T47D (cell line): ENCODE data around the gene PMPCA.

Experiments
- DNase-seq, 2 experiments: peaks; one replicate each; pipeline versions ENCODE4 v3.0.0 to v3.0.0-alpha.2; 2011 to 2012; ENCODE audit warnings: low read depth in 1 of 2, low spot score in 1 of 2
- JUND ChIP-seq: IDR thresholded peaks from 2 replicates; pipeline ENCODE4 v1.6.1; 2012; ENCODE audit warnings: low read depth
- in situ Hi-C: cut with HindIII; loops from 2 replicates; pipeline ENCODE4 v1.10.0; 2016; ENCODE audit warnings: low sequenced_read_pairs, low pct_unique_long_range_greater_than_20kb

The PMPCA gene

DNA sequence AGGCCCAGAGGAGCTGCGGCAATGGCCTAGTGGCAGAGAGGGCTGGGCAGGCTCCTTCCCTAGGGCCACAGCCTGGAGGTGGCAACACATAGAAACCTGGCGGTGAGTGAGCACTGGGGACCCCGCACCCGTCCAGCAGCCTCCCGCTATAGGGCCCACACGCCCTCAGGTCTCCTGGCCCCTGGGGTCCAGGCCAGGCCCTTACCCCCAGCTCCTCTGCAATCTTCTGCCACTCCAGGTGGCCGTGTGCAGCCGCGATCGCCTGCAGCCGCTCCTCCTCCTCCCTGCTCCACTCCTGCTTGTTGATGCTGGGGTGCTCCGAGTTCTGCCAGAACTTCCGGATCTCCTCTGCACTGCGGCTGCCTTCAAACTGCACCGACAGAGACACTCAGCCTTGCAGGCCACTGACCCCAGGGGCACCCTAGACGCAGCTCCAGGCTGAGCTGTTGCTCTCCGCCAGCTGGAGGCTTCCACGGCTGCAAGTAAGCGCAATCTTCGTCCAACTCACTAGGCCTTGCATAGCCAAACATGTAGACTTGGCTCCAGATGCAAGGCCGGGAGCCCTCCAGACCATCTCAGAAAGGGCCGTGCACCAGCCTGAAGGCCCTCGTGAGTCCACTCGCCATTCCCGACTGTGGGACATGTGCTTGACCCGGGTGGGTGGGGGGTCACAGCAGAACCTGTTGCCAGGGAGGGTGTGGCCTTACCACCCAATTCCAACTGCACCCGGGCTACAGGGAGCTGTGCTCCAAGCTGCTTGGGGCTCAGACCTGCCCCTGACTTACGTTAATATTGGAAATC lies 18.5 kb upstream of the PMPCA start:
- no peak for TF ChIP-seq JUND
- DNase-seq = no peak
- in situ Hi-C loops = no loop called here

DNA sequence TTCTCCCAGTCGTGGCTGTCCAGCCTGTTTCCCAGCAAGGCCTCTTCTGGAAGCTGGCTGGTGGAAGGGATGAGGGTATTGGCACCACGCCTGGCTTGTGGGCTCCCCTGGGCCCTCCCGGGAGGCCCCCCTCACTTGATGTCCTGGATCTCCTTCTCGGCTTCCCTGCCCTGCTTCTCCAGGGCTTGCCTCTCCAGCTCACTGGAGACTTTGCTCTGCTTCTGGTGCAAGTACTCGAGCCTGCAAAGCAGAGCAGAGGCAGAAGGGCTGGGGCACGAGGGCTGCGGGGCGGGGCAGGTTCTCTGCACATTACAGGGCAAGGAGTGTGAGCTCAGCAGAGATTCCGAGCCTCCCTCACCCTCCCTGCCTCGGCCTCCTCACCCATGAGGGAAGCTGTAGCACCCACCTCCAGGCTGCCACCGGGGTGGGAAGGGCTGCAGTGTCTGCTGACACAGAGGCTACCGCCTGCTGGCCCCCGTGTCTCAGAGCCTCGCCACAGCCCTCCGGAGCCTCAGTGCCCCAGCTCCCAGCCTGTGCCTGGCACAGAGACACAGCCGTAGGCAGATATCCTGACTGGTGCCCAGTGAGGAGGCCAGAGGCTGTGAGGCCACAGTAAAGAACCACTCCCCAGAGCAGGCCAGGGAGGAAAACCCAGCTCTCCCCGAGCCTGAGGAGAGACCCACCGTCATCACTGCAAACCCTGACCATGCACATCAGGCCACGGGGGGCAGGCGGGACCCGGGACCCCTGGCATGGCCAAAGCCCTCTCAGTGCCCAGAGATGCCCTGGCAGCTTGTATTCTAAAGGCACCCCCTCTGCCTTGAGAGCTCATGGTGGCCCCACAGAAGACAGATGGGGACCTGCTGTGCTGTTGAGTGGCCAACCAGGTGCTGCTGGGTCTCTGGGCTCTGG lies 17.7 kb upstream of the PMPCA start:
- in situ Hi-C loops = no loop called here
- TF ChIP-seq JUND = no peak
- DNase-seq = no peak

GRCh38 chr9:136393531-136393930 lies 16.9 kb upstream of the PMPCA start:
- DNase-seq = no peak
- TF ChIP-seq JUND = no peak
- in situ Hi-C loops = no loop called here

DNA sequence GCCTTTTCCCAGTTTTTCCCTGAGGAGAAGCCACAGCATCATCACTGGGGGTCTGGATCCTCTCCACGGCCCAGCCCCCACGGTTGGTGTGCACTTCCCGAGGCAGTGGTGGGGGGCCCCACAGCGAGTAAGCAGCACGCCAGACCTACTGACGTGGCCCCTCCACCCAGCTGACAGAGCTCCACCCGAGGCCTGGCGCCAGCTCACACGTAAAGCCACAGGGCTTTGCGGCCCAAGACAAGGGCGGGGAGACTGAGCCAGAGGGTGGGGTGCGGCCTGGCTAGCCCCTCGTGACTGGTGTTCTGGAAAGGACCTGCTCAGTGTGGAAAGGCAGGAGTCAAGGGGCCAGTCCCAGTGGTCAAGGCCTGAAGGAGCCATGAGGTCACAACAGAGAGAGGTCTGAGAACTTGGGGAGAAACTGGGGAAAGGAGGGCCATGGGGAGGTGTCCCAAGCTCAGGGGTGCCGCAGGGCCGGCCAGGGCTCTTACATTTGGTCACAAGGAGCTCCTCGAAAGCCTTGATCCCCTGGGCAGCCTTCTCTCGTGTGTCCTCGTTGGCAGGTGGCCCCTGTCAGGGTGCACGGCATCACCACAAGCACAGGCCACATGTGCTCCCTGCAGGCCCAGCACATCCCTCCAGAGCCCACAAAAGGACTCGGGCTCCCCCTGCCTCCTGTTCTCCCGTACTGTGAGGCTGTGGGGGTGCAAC lies 16.0 kb upstream of the PMPCA start:
- in situ Hi-C loops = no loop called here
- TF ChIP-seq JUND = no peak
- DNase-seq = no peak

DNA sequence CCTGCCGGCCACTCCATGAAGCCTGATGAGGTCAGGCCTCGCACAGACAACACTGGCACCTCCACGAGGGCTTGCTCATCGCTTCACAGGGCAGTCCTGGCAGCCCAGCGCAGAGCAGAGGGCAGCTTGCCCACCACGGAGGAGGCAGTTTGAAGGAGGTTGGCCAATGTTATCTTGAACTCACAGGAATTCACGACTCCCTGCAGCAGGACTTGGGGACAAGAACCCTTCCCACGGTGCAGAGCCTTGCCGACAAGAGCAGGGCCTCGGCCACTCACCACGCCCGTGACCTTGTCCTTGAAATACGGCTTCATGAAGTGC lies 15.5 kb upstream of the PMPCA start:
- TF ChIP-seq JUND = no peak
- in situ Hi-C loops = no loop called here
- DNase-seq = no peak

DNA sequence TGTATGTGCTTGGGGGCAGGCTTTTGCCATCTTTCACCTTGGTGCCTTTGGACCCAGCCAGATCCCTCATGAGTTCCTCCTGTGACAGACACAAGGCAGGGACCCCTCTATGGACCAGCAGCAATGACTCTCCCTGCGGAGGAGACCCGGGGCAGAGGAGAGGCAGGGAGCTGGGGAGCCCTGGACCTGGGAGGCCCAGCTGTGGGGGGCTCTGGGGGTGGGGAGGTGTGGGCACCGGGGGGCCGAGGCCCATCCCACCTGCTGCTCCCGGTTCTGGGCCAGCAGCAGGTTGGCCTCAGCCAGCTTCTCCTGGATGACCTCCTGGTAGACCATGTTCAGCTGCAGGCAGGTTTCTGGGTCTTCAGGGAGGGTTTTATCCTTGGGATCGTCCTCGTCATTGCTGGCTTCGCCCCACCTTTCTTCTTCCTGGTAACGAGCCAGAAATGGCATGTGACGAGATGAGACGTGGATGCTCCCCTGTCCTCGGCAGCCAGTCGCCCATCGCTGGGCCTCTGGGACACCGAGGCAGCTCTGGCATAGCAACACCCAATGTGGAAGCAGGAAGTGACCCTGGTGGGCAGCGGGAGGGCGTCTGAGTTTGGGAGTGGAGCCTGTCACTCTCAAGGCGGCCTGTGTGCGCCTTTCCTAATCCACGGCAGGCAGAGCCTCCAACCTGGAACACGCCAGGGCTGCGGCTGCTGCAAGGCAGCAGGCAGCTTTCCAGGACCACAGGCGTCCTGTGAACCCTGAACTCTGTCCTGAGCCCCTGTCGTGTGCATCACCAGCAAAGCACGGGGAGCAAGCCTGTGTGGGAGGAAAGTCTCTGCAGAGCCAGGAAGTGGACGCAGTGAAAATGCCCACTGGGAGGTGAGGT lies 14.9 kb upstream of the PMPCA start:
- no peak for TF ChIP-seq JUND
- in situ Hi-C loops = no loop called here
- no peak for DNase-seq

GRCh38 chr9:136396219-136396515 lies 14.3 kb upstream of the PMPCA start:
- TF ChIP-seq JUND = no peak
- no peak for DNase-seq
- in situ Hi-C loops = no loop called here

DNA sequence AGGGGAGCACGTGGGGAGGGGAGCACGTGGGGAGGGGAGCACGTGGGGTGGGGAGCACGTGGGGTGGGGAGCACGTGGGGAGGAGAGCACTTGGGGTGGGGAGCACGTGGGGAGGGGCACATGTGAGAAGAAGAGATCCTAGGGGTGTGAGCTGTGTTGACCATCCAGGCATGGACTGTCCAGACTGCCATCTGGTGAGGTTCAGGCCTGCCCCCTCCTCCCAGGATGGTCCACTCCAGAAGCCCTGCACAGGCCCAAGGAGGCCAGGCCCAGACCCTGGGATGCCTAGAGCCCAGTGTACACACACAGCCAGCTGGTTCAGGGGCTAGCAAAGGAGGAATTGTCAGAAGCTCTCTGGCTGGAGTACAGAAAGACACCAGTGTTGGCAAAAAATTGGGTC lies 12.8 kb upstream of the PMPCA start:
- in situ Hi-C loops = no loop called here
- DNase-seq = no peak
- TF ChIP-seq JUND = no peak

DNA sequence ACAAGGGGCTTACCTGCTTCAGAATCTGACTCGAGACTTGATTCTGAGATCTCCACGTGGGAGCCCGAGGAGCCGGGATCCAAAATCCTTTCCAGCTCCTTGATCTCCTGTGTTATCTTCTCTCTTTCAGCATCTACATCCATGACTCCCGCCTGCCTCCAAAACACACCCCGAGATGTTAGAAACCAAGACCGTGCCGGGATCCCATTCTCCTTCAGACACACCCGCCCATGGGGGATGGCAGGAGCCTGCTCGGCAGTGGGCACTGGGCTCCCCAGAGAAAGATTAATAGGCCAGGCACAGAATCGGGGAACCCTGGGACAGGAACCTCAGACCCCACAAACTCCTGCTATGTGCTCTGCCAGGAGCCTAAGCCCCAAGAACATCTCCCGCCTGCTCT lies 12.2 kb upstream of the PMPCA start:
- no peak for DNase-seq
- no peak for TF ChIP-seq JUND
- in situ Hi-C loops = no loop called here

- peak in 1 of 2 experiments; percentile 39 for DNase-seq
- TF ChIP-seq JUND = no peak
- in situ Hi-C loops = no loop called here
These were observed 11.1 kb upstream of the PMPCA start for GRCh38 chr9:136399176-136400037.

DNA sequence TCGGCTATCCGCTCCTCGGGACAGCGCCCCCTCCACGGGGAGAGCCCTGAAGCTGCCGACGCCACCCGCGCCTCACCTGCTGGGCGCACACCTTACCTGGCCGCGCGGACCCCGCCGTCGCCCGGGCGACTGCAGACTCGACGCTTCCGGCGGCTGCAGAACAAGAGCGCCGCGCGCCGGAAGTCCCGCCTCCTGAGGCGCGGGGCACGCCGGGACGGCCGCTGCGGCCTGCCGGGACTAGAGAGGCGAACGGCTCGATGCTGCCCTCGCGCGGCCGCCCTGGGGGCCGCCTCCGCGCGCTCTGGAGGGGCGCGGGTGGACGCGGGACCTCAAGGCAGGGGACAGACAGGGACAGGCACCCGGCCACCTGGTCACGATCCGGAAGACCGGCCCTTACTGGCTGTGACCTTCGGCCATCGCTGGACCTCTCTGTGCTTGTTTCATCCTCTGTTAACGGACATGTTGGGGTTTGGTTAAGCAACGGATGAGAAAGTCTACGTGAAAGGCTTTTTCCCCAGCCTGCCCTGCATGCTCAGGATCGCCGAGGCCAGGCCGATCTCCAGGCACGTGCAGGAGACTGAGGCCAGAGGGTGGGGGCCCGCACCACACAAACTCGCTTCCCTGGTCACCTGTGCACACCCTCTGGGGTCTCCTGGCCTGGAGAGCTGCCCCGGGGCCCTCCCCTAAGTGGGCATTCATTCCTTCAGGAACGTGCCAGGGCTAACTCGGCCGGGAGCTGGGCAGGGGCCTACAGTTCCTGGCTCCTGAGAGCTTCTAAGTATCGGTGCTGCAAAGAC lies 10.2 kb upstream of the PMPCA start, which contains the start of gene SNAPC4:
Gene SNAPC4, minus strand, starts transcription at position 133 of the 797 bp plus-strand sequence. CDS start 1,742 bp downstream, outside the sequence.
- no peak for TF ChIP-seq JUND
- in situ Hi-C loops = no loop called here
- DNase-seq = peak; percentile 93 to 97
